Measurements from ENCODE around the gene PROK1.

DNA sequence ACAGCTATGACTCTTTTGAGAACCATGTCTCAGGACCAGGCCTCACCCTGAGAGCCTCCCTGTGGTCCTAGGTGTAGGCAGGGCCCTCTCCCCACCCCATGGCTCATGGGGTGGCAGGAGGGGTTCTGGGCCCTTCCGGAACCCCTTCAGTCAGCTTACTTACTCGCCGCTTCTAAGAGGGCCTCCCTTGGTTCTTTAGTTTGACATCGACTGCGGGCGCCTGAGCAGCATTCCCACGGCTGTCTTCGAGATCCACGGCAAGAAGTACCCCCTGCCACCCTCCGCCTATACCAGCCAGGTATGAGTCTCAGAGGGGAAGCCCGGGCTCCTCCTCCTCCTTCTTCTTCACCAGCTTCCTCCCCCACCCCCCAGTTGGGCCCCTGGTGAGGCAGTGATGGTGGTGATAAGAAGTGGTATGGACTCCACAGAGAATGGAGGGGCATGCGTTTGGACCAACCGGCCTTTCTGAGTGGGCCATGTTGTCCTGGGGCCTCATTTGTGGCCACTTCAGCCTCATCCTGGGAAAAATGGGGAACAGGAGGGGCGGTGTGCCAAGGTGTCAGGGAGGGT lies 39.1 kb downstream of the PROK1 start:
- TF ChIP-seq, protein P1, sequence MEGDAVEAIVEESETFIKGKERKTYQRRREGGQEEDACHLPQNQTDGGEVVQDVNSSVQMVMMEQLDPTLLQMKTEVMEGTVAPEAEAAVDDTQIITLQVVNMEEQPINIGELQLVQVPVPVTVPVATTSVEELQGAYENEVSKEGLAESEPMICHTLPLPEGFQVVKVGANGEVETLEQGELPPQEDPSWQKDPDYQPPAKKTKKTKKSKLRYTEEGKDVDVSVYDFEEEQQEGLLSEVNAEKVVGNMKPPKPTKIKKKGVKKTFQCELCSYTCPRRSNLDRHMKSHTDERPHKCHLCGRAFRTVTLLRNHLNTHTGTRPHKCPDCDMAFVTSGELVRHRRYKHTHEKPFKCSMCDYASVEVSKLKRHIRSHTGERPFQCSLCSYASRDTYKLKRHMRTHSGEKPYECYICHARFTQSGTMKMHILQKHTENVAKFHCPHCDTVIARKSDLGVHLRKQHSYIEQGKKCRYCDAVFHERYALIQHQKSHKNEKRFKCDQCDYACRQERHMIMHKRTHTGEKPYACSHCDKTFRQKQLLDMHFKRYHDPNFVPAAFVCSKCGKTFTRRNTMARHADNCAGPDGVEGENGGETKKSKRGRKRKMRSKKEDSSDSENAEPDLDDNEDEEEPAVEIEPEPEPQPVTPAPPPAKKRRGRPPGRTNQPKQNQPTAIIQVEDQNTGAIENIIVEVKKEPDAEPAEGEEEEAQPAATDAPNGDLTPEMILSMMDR (conservative IDR thresholded peaks at IDR 0.05; ENCODE audit: low read depth, low read length) = no peak
- no peak for TF ChIP-seq EZH2phosphoT487 (IDR thresholded peaks at IDR 0.05; ENCODE audit: borderline replicate concordance, low read length)
